GM12878 (cell line): ENCODE results near the gene GPR75. TPM values are rescaled to one million over a fixed set of nuclear protein-coding genes. Genes with fewer than 3 reads are reported as not detected.

Experiments
- ATAC-seq: fragments of 200-7000 bp; cut with Tn5 transposase; 3 replicates; pipeline ENCODE4 v1.9.1; 2020; ENCODE audit warnings: mild to moderate bottlenecking, moderate library complexity
- BruUV-seq: library from RNA; stranded (reverse); fragments of 400-500 nt; replicated peaks from 2 replicates; lab custom pipeline; 2021; lab: Mats Ljungman, UMichigan
- CTCF ChIA-PET: fragments of 300-600 bp; sonication (Branson Sonifier 250); formaldehyde crosslinking; extraction: SDS; loops from one replicate; lab custom pipeline; 2021; ENCODE audit warnings: inconsistent platforms; lab: Yijun Ruan, JAX
- POLR2A ChIA-PET: fragments of 350-600 bp; formaldehyde crosslinking; extraction: SDS; loops from one replicate; lab custom pipeline; 2021; ENCODE audit warnings: inconsistent platforms; lab: Charles Lee
- RAD21 ChIA-PET: fragments of 300-600 bp; sonication (Branson Sonifier 250); formaldehyde crosslinking; loops from one replicate; lab custom pipeline; 2023; ENCODE audit warnings: antibody characterized with exemption; ENCODE audit not compliant: unreplicated experiment; lab: Charles Lee
- SMC1A ChIA-PET: fragments of 300-600 bp; sonication (Branson Sonifier 250); formaldehyde crosslinking; loops from one replicate; lab custom pipeline; 2023; ENCODE audit not compliant: unreplicated experiment, uncharacterized antibody; lab: Charles Lee
- DNase-seq: peaks from one replicate; pipeline ENCODE4 v3.0.0-alpha.2; 2011; ENCODE audit warnings: low read depth, low spot score
- FAIRE-seq: peaks from 3 replicates; lab custom pipeline; 2011; peaks lifted over from hg19 to GRCh38; lab: Jason Lieb, UNC
- H2AFZ ChIP-seq: 2 replicates; pipeline ENCODE4 v1.6.0; 2011; ENCODE audit warnings: low read depth, low read length, control low read depth; ENCODE audit not compliant: control insufficient read depth
- H3K27ac ChIP-seq: 2 replicates; pipeline ENCODE4 v1.5.1; 2011; ENCODE audit warnings: control low read depth; ENCODE audit not compliant: control insufficient read depth, insufficient read depth
- H3K27me3 ChIP-seq, 2 experiments: replicated peaks in 1 of 2; 2 replicates each; pipeline versions ENCODE4 v1.6.0 to v1.6.1; 2011; ENCODE audit warnings: low read length in 1 of 2; ENCODE audit not compliant: control insufficient read depth in 2 of 2, insufficient read depth in 2 of 2
- H3K36me3 ChIP-seq, 2 experiments: 2 replicates each; pipeline ENCODE4 v1.5.1; 2011; ENCODE audit warnings: low read length in 1 of 2; ENCODE audit not compliant: control insufficient read depth in 2 of 2, insufficient read depth in 2 of 2
- H3K4me1 ChIP-seq: 2 replicates; pipeline ENCODE4 v1.6.1; 2011; ENCODE audit warnings: mild to moderate bottlenecking, low read length, moderate library complexity, mixed read lengths; ENCODE audit not compliant: control insufficient read depth, insufficient read depth
- H3K4me2 ChIP-seq: 2 replicates; pipeline ENCODE4 v1.6.0; 2011; ENCODE audit warnings: control low read depth; ENCODE audit not compliant: control insufficient read depth, insufficient read depth
- H3K4me3 ChIP-seq: fragments of 200-600 bp; sonication (generic); 2 replicates; pipeline ENCODE4 v1.5.1; 2016
- H3K79me2 ChIP-seq: 2 replicates; pipeline ENCODE4 v1.6.0; 2011; ENCODE audit warnings: low read length; ENCODE audit not compliant: control insufficient read depth, insufficient read depth
- H3K9ac ChIP-seq: 2 replicates; pipeline ENCODE4 v1.8.0; 2011; ENCODE audit warnings: low read length, control low read depth, mixed read lengths; ENCODE audit not compliant: control insufficient read depth, insufficient read depth
- H3K9me3 ChIP-seq: replicated peaks from 3 replicates; pipeline ENCODE4 v1.5.1; 2011; ENCODE audit warnings: mild to moderate bottlenecking, low read length; ENCODE audit not compliant: control insufficient read depth, insufficient read depth
- H4K20me1 ChIP-seq: 2 replicates; pipeline ENCODE4 v1.6.0; 2011; ENCODE audit not compliant: control insufficient read depth, insufficient read depth
- ATF7 ChIP-seq: fragments of 450-650 bp; IDR thresholded peaks from 2 replicates; pipeline ENCODE4 v1.6.1; 2016; ENCODE audit warnings: low read depth, mild to moderate bottlenecking
- BHLHE40 ChIP-seq, 2 experiments: fragments of 450-650 bp in 1 of 2; IDR thresholded peaks; 2 replicates each; pipeline ENCODE4 v1.6.1; 2011 to 2017; ENCODE audit warnings: low read depth in 2 of 2, borderline replicate concordance in 1 of 2, improper control_type of control experiment in 1 of 2, low read length in 1 of 2, mild to moderate bottlenecking in 1 of 2
- CBFB ChIP-seq: IDR thresholded peaks from 2 replicates; pipeline ENCODE4 v1.6.1; 2016; ENCODE audit warnings: antibody characterized with exemption, low read depth
- GABPA ChIP-seq: IDR thresholded peaks from 2 replicates; pipeline ENCODE4 v1.6.1; 2014; ENCODE audit warnings: antibody characterized with exemption, low read depth, mild to moderate bottlenecking, inconsistent platforms
- LARP7 ChIP-seq: fragments of 450-650 bp; IDR thresholded peaks from 2 replicates; pipeline ENCODE4 v1.6.1; 2017; ENCODE audit warnings: mild to moderate bottlenecking
- NBN ChIP-seq: fragments of 450-650 bp; IDR thresholded peaks from 2 replicates; pipeline ENCODE4 v1.6.1; 2016
- NR2C2 ChIP-seq: IDR thresholded peaks from 2 replicates; pipeline ENCODE4 v1.6.1; 2011; ENCODE audit warnings: borderline replicate concordance, low read depth; ENCODE audit not compliant: control insufficient read depth, insufficient read length
- POLR2AphosphoS5 ChIP-seq: IDR thresholded peaks from 2 replicates; pipeline ENCODE4 v1.6.1; 2011; ENCODE audit warnings: mild to moderate bottlenecking, low read length, inconsistent platforms
- POU2F2 ChIP-seq: IDR thresholded peaks from 3 replicates; pipeline ENCODE4 v1.6.1; 2011; ENCODE audit warnings: low read depth, mild to moderate bottlenecking, low read length, borderline replicate concordance
- SRF ChIP-seq, 2 experiments: IDR thresholded peaks; 2 replicates each; pipeline ENCODE4 v1.6.1; 2011; ENCODE audit warnings: low read depth in 2 of 2, low read length in 2 of 2, mild to moderate bottlenecking in 1 of 2, moderate library complexity in 1 of 2
- USF2 ChIP-seq: IDR thresholded peaks from 2 replicates; pipeline ENCODE4 v1.6.1; 2011; ENCODE audit warnings: low read depth, low read length, improper control_type of control experiment, borderline replicate concordance
- ZBED1 ChIP-seq: IDR thresholded peaks from 2 replicates; pipeline ENCODE4 v1.6.1; 2016; ENCODE audit warnings: borderline replicate concordance
- ZNF207 ChIP-seq: fragments of 450-650 bp; IDR thresholded peaks from 2 replicates; pipeline ENCODE4 v1.6.1; 2014; ENCODE audit warnings: antibody characterized with exemption, mild to moderate bottlenecking, borderline replicate concordance
- WGBS: methylation state at CpG from one replicate; pipeline ENCODE4 v1.1.6; 2016; ENCODE audit warnings: low lambda C conversion rate; ENCODE audit not compliant: insufficient replicate concordance, insufficient coverage; ENCODE audit errors: missing lambda C conversion rate; 5-methylcytosine and 5-hydroxymethylcytosine counted together
- in situ Hi-C: fragments of 300-500 bp; cut with MboI; formaldehyde crosslinking; loops from 9 replicates; pipeline ENCODE4 v1.14.3; 2018; ENCODE audit warnings: mixed read lengths
- intact Hi-C: fragments of 100-400 bp; cut with micrococcal nuclease; formaldehyde crosslinking; loops from one replicate; pipeline ENCODE4 v1.14.2; 2022; ENCODE audit not compliant: unreplicated experiment
- polyA plus RNA-seq, 11 experiments: library from polyadenylated mRNA; depleted of rRNA in 4 of 11; unstranded in 6 of 11; stranded (reverse) in 5 of 11; fragments of >200 nt; fragmentation: Nextera tagmentation in 4 of 11; fragmentation: Illumina TruSeq in 1 of 11; extraction: Ambion mirVana in 4 of 11; extraction: Trizol in 1 of 11; gene quantifications; 1 replicate in 1 of 11; 2 replicates in 10 of 11; pipeline versions ENCODE4 v1.2.1 to v1.2.3, GENCODE V29; 2011 to 2016; ENCODE audit warnings: inconsistent platforms in 2 of 11, missing spikeins in 2 of 11, low read depth in 1 of 11
- total RNA-seq, 4 experiments: library from RNA; depleted of rRNA in 3 of 4; stranded (reverse); fragments of >200 nt in 3 of 4; fragmentation: Illumina TruSeq in 1 of 4; extraction: Trizol in 1 of 4; gene quantifications; 2 replicates each; pipeline versions ENCODE4 v1.2.1 to v1.2.3, GENCODE V29; 2013 to 2021

Gene GPR75
- total and polyA plus RNA-seq, 10 of the 15 experiments (the other 5 are each of a cell fraction or from before 2014, with no cell fraction given), result 0.02 to 3.5 (median 2.3) TPM; not detected in 2

GRCh38 chr2:53896864-53897263 lies 37.1 kb upstream of the GPR75 start (continued):
- TF ChIP-seq SRF (IDR thresholded peaks at IDR 0.05; ENCODE audit: low read depth in 2 of 2, low read length in 2 of 2) (no peak), ZNF207 (no peak), BHLHE40 (IDR thresholded peaks at IDR 0.05; ENCODE audit: borderline replicate concordance in 1 of 2, low read depth in 2 of 2, low read length in 1 of 2) (no peak), NBN (no peak), CBFB (no peak)

- intact Hi-C loops, result no loop called here
- no peak overlapping the region for H3K4me2 ChIP-seq
- no peaks in the 10 kb centered on the region for H4K20me1 ChIP-seq
- H3K9ac ChIP-seq, result no peak overlapping the region
- peaks cover 2 to 35% of the 10 kb centered on the region in 2 experiments; a peak in 3 of 4 replicates for H3K36me3 ChIP-seq
- BruUV-seq, result no TSS peak
- ATAC-seq, result no peak
- ChIA-PET SMC1A (no interaction called here), CTCF (no interaction called here), RAD21 (no interaction called here), POLR2A (no interaction called here)
- FAIRE-seq, result no peak
- H3K79me2 ChIP-seq, result no peaks in the 10 kb centered on the region
- H3K9me3 ChIP-seq, result no peaks in the 10 kb centered on the region
- H3K4me1 ChIP-seq, result no peaks in the 10 kb centered on the region
- DNase-seq, result no peak
- no peak for TF ChIP-seq ZBED1
- no peak for TF ChIP-seq LARP7
- TF ChIP-seq POU2F2, result no peak
- TF ChIP-seq NR2C2, result no peak
- no peak for TF ChIP-seq POLR2AphosphoS5
- no peak for TF ChIP-seq ATF7
- no peak for TF ChIP-seq GABPA
- no peak for TF ChIP-seq USF2
- in situ Hi-C loops, result no loop called here
- H3K27me3 ChIP-seq, result no peaks in the 10 kb centered on the region
- no peak overlapping the region for H3K27ac ChIP-seq
- 79% methylated on average over 5 of the region's 5 CpGs for WGBS
- H2AFZ ChIP-seq, result no peak overlapping the region
- no peak overlapping the region for H3K4me3 ChIP-seq
Measured at GRCh38 chr2:53886406-53887280, 26.9 kb upstream of the GPR75 start.
